ENCODE measurements around the gene DNASE2.
A peak's percentile ranks its signal among the peaks of the same experiment; 100 is the strongest.

The DNASE2 gene

DNA sequence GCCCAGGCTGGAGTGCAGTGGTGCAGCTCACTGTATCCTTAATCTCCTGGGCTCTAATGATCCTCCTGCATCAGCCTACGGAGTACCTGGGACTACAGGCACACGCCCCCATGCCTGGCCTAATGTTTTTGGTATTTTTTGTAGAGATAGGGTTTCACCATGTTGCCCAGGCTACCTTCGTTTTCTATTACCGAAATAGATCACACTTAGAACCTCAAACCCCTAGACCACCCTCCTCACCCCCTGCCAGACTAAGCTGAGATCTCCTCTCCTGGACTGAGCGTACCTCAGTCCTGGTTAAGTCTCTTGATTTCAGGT, 5.4 kb upstream of the DNASE2 start:
- no peak for DNase-seq (ENCODE audit: low read depth)

DNA sequence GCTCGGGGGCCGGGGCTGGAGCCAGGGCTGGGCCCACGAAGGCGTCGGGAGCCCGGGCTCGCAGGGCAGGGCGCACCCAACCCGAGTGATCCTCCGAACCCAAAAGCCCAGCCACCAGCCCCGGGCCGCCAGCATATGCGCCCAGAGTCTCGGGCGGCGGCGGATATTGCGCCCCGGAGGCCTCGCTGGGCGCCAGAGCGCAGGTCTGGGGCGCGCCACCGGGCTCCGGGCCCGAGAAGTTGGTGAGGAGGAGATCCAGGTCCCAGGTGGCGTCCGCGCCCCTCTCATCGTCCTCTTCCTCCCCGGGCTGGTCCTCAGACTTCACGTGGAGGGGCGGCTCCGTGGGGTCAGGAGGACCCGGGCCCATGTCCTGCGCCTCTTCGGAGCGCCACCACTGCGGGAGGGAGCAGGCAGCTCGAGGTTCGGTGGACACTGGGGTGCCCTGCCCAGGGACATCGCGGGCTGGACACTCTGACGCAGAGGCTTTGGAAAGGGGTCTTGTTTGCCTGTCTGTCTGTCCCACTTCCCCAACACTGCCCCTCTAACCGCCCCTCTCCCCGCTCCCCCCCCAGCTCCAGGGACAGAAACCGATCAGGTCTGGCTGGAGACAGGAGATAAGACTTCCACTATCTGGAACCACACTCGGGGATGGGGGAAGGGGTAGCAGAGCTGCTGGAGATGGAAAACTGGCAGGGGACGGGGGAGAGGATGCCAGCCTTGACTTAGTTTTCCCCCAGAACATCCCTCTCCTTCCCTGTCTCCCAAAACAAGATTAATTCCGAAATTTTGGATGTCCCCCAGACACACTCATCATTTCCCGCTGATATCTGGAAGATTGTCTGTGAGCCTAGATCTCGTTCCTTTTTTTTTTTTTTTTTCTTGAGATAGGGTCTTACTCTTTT, 4.8 kb upstream of the DNASE2 start:
- no peak for DNase-seq (ENCODE audit: low read depth)

DNA sequence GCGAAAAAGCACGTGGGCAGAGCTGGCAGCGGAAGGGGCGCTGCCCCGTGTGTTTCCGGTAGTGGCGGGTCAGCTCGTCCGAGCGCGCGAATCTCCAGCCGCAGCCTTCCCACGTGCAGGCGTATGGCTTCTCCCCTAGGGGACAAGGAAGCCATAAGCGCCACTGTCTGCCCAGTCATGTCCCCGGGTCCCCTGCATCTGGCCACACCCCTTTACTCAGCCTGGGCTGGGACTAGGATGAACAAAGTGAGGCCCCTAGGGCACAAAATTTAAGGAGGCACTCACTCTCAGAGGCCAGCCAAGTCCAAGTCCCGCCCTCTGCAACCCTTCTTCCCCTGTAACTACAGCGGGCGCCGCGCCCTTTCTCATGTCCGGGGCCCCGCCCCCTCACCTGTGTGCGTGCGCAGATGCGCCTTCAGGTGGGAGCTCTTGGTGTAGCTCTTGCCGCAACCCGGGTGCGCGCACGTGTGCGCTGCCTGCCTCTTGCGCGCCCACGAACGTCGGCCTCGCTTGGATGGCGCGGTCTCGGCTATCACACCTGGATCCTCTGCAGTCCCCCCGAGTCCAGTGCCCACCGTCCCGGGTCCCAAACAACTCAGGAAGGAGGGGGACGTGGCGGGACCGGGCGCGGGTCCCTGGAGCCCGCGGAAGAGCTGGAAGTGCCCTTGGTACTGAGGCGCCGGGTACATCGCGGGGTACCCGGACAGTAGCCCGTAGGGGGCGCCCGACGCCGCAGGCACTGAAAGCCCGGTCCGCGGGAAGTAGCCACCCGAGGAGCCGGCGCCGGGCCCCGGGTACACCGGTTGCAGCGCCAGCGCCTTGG, 3.9 kb upstream of the DNASE2 start:
- peak; percentile 81 for DNase-seq (ENCODE audit: low read depth)

DNA sequence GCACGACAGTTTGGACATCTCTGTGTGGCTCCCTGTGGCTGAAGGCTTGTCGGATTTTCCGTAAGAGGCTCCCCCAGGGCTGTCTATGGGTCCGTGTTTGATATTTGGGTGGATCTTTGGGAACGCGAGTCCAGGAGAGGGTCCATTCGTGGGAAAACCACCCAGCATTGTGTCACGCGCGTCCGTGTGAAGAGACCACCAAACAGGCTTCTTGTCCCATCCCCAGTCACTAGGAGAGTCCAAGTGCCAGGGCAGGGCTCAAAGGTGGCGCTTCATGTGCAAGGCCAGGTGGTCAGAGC, 3.3 kb upstream of the DNASE2 start:
- no peak for DNase-seq (ENCODE audit: low read depth)

DNA sequence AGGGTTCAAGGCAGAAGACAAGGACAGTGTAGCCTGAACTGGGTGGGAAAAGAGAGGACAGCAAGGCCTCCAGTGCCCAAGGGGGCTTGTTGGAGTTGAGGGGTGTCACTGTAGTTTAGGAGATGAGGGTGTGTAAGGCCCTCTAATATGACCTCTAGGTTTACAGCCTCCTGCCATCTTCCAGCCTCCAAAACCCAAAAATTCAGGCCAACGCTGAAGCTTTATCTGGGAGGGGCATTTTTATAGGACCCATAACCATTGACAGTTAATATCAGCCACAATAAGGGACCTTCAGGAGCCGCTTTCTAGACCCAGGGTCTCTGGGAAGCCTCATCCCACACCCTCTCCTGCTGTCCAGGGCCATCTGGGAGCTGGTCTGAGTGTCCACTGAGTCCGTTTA, 3.0 kb upstream of the DNASE2 start:
- no peak for DNase-seq (ENCODE audit: low read depth)

DNA sequence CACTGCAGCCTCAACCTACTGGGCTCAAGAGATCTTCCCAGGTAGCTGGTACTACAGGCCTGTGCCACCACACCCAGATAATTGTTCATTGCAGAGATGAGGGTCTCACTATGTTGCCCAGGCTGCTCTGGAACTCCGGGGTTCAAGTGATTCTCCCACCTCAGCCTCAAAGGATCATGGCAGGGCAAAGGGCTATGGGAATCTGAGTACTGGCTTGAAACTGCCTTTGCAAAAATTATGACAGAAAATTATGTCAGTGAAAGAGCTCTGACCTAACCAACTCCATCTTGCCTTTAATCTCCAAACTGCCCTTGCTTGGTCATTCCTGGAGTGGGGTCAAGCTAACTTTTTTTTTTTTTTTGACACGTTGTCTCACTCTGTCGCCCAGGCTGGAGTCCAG, 1.3 kb upstream of the DNASE2 start:
- no peak for DNase-seq (ENCODE audit: low read depth)

DNA sequence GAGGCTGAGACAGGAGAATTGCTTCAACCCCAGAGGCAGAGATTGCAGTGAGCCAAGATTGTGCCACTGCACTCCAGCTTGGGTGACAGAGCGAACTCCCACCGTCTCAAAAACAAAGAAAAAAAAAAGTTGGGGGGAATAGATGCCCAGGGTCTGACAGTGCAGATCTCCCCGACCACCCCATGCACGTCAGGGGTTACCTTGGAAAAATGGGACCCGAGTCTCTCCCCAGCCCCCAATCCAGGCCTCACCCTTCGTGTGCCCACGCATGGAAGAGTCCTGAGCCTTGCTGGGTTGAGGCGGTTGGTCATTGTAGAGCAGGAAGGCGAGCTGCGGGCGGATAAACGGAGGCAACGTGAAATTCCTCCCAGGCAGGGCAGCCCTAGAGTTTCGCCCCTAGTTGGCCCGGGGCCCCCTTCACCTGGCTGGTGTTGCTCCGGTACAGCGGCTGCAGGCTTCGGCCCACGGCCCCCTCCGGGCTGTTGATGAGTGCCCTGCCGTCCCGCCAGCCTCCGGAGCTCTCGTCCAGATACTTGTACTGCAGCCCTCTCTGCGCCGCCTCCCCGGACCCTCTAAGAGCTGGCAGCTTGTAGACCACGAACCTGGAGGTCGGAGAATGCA, 588 bp downstream of the DNASE2 start:
- DNase-seq (ENCODE audit: low read depth), result no peak

DNA sequence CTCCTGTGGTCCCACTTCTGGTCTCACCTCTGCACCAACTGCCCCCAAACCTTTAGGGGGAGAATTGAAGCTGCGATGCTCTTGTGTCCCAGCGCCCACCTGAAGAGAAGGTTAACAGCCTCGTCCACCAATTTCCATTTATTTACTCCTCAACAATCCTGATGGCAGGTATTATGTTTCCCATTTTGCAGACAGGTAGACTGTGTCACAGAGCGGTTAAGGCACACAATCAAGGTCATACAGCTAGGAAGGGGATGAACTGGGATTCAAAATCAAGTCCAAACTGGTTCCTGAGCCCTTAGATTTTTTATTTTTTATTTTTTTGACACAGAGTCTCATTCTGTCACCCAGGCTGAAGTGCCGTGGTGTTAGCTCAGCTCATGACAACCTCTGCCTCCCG, 6.2 kb downstream of the DNASE2 start:
- no peak for DNase-seq (ENCODE audit: low read depth)

DNA sequence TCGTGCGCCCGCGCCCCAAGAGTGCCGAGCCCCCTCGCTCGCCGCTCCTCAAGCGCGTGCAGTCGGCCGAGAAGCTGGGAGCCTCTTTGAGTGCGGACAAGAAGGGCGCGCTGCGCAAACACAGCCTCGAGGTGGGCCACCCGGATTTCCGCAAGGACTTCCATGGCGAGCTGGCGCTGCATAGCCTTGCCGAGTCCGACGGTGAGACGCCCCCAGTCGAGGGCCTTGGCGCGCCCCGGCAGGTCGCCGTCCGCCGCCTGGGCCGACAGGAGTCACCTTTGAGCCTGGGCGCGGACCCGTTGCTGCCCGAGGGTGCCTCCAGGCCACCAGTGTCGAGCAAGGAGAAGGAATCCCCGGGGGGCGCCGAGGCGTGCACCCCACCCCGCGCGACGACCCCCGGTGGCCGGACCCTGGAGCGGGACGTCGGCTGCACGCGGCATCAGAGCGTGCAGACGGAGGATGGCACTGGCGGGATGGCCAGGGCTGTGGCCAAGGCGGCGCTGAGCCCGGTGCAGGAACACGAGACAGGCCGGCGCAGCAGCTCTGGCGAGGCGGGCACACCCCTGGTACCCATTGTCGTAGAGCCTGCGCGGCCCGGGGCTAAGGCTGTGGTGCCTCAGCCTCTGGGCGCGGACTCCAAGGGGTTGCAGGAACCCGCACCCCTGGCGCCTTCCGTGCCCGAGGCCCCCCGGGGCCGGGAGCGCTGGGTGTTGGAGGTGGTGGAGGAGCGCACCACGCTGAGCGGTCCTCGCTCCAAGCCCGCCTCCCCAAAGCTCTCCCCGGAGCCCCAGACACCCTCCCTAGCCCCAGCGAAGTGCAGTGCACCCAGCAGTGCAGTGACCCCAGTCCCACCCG, 7.1 kb downstream of the DNASE2 start:
- DNase-seq (ENCODE audit: low read depth), result no peak

DNA sequence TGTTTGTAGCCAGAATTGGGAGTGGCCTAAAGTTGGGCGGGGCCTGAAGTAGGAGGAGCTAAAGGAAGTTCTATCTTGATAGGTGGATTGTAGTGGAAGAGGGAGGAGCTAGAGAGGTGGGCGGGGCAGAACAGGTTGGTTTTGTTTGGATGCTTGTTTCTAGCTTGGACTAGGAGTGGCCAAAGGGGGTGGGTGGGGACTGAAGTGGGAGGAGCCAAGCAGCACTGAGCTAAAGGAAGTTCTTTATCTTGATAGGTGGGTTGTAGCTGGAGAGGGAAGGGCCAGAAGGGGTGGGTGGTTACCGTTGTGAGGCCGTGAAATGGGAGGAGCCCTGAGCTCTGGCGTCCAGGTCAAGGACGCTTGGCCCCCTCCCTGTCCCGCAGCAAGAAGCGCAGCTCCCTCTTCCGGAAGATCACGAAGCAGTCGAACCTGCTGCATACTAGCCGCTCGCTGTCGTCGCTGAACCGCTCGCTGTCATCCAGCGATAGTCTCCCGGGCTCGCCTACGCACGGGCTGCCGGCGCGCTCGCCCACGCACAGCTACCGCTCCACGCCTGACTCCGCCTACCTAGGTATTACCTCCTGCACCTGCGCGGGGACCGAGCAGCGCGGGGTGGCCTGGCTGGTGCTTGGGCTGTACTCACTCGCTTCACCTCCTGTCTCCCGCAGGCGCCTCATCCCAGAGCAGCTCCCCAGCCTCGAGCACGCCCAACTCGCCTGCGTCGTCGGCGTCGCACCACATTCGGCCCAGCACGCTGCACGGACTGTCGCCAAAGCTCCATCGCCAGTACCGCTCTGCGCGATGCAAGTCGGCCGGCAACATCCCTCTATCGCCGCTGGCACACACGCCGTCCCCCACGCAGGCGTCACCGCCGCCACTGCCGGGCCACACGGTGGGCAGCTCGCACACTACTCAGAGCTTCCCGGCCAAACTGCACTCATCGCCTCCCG, 8.0 kb downstream of the DNASE2 start:
- no peak for DNase-seq (ENCODE audit: low read depth)

DNA sequence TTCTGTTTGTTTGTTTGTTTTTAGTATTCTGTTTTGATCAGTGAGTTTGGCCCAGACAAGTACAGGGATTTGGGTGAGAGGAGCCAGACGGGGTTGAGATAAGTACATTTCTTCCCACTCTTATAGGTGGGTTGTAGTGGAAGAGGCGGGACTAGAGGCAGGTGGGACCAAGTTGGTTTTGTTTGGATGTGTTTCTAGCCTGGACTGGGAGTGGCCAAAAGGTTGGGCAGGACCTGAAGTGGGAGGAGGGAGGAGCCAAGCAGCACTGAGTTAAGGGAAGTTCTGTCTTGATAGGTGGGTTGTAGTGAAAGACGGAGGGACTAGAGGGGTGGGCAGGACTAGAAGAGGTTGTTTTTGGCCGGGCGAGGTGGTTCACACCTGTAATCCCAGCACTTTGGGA, 9.0 kb downstream of the DNASE2 start:
- no peak for DNase-seq (ENCODE audit: low read depth)

DNA sequence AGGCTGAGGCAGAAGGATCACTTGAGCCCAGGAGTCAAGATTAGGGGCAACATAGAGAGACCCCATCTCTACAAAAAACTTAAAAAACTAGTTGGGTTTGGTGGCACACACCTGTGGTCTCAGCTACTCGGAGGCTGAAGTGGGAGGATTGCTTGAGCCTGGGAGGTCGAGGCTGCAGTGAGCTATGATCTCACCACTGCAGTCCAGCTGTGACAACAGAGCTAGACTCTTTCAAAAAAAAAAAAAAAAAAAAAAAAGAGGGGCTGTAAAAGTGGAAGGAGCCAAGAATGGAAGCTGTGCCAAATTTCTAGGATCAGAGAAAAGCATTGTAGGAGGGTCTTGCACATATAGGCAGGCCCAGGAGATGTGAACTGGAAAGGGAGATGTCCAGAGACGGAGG, 9.6 kb downstream of the DNASE2 start:
- no peak for DNase-seq (ENCODE audit: low read depth)

DNA sequence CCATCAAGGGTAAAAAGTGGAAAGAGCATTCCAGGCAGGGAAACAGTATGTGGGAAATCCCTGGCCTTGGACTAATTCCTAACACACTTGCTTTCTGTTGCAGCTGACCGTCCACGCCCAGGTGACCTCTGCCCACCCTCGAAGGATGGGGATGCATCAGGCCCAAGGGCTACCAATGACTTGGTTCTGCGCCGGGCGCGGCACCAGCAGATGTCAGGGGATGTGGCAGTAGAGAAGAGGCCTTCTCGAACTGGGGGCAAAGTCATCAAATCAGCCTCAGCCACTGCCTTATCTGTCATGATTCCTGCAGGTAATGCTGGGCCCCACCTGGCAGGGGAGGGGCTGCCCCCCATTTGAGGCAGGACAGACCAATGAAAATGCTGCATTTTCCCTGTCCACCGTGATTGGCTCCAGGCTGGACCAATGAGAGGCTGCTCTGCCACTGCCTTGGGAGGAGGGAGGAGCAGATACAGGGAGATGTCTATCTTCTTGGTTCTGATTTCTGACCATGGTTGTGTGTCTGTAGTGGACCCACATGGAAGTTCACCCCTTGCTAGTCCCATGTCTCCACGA, 12.6 kb downstream of the DNASE2 start:
- no peak for DNase-seq (ENCODE audit: low read depth)

DNA sequence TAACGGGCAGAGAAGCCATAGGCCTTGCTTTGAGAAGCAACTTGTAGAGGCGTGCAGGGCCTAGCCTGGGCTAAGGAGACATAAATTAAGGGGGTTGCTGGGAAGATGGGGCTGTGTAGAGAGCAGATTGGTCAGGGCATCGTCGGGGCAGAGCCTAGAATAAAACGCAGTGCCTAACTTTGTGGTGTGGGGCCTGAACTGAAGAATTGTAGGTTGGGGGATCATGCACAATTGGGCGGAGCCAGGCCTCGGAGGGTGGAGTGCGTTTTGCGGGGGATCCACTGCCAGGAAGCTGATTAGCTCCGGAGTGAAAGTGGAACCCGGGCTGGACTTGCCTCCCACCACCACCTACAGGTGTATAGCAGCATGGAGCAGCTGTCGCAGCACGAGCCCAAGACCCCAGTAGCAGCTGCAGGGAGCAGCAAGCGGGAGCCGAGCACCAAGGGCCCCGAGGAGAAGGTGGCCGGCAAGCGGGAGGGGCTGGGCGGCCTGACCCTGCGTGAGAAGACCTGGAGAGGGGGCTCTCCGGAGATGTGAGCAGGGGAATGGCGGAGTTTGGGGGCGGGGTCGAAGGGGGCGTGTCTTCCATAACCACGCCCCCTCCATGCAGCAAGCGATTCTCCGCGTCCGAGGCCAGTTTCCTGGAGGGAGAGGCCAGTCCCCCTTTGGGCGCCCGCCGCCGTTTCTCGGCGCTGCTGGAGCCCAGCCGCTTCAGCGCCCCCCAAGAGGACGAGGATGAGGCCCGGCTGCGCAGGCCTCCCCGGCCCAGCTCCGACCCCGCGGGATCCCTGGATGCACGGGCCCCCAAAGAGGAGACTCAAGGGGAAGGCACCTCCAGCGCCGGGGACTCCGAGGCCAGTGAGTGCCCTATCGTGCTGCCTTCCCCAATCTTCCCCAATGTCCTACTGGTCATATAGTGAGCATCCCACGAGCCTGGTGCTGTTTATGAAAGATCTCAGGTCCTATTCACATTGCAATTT, 13.8 kb downstream of the DNASE2 start:
- DNase-seq (ENCODE audit: low read depth), result peak; percentile 65

DNA sequence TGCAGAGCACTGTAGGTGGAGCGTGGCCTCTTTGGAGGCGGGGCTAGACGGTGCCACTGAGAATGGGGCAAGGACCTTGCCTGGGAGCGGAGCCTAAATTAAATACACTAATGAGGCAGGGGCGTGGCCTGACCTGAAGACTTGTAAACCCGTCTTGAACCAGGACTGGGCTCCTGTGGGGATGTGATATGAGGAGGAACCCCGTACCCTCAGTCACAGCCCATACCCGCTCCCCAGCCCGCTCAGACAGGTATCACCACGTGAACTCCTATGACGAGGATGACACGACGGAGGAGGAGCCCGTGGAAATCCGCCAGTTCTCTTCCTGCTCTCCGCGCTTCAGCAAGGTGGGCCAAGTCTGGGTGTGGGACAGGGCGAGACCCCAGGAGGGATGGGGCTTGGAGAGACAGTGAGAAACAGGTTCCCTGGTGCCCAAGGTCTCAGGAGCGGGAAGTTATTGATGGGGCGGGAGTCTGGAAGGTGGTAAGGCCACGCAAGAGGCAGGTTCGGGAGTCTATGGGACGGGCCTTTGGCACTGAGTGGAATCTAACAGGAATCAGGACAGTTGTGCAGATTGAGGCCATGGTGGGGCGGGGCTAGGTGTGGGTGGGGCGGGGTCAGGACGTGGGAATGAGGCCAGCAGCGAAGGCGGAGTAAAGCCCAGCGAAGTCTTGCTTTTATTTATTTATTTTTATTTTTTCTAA, 14.7 kb downstream of the DNASE2 start:
- DNase-seq (ENCODE audit: low read depth), result no peak

DNA sequence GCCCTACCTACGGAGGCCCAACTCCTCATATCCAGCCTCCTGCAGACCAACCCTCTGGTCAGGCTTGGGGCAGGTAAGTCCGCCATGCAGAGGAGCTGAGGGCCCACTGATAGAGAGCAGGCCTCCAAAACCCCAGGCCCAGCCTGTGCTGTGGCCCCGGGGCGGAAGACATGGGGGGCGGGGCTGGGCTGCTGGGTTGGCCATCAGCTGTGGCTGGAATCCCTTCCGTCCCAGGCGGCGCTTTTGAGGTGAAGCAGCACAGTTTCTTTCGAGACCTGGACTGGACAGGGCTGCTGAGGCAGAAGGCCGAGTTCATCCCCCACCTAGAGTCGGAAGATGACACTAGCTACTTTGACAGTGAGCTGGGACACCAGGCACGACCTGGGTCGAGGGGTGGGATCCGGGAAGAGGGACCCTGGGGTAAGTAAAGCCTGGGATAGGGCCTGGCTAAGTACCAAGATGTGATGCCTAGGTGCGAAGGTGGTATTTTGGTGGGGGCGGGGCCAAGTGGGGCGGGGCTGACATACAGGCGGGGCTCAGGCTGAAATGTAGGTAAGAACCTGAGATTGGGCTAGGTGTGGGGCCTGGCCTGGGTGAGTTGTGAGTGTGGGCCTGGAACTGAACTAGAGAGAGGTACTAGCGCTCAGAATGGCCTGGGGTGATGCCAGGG, 15.4 kb downstream of the DNASE2 start:
- DNase-seq (ENCODE audit: low read depth), result no peak

DNA sequence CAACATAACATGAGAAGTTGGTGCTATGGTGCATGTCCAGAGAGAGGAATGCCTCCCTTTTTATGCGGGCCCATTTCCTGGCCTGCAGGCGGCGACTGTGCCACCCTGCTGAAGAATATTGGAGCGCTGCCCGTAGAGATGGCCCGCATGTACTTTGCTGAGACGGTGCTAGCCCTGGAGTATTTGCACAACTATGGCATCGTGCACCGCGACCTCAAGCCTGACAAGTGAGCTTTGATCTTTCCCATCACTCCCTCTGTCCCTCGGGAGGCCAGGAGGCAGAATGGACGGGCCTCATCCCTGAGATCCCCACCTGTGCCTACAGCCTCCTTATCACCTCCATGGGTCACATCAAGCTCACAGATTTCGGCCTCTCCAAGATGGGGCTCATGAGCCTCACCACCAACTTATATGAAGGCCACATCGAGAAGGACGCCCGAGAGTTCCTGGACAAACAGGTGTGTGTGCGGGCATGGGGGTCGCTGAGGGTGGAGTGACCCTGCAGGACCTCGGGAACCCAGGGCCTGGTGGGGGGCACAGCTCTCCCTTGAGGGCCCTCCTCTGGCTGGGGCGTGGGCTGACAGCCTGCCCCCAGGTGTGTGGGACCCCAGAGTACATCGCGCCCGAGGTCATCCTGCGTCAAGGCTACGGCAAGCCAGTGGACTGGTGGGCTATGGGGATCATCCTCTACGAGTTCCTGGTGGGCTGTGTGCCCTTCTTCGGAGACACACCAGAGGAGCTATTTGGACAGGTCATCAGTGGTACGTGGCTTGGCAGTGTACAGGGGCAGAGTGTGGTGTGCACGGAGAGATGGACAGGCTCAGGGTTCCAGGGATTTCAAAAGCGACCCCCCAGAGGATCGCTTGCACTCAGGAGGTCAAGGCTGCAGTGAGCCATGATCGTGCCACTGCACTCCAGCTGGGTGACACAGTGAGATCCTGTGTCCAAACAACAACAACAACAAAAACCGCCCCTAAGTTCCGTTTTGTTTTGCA, 16.2 kb downstream of the DNASE2 start:
- no peak for DNase-seq (ENCODE audit: low read depth)
